Effector memory CD4-positive, alpha-beta T cell (primary cell): ENCODE measurements around the gene WBP1L.

Experiments
- DNase-seq, 3 donors: peaks; one replicate each; pipeline ENCODE4 v3.0.0-alpha.2; 2020
- H3K27ac ChIP-seq: 2 replicates; pipeline ENCODE4 v1.7.0; 2013; ENCODE audit warnings: mild to moderate bottlenecking, low read length, moderate library complexity; ENCODE audit not compliant: insufficient read depth, poor library complexity, severe bottlenecking
- H3K27me3 ChIP-seq: replicated peaks from 2 replicates; pipeline ENCODE4 v1.7.0; 2013; ENCODE audit warnings: mild to moderate bottlenecking, low read length; ENCODE audit not compliant: insufficient read depth, control insufficient read depth, poor library complexity, severe bottlenecking
- H3K36me3 ChIP-seq: 2 replicates; pipeline ENCODE4 v1.7.0; 2013; ENCODE audit warnings: mild to moderate bottlenecking, low read length, moderate library complexity; ENCODE audit not compliant: control insufficient read depth, insufficient read depth
- H3K4me1 ChIP-seq: 2 replicates; pipeline ENCODE4 v1.7.0; 2013; ENCODE audit warnings: low read length, mild to moderate bottlenecking; ENCODE audit not compliant: control insufficient read depth, insufficient read depth, poor library complexity, severe bottlenecking
- H3K4me3 ChIP-seq: 2 replicates; pipeline ENCODE4 v1.7.0; 2013; ENCODE audit warnings: low read length, low read depth, mild to moderate bottlenecking; ENCODE audit not compliant: insufficient read depth, poor library complexity, severe bottlenecking
- H3K9me3 ChIP-seq: 2 replicates; pipeline ENCODE4 v1.7.0; 2013; ENCODE audit warnings: mild to moderate bottlenecking, low read length, moderate library complexity; ENCODE audit not compliant: control insufficient read depth

The WBP1L gene

DNA sequence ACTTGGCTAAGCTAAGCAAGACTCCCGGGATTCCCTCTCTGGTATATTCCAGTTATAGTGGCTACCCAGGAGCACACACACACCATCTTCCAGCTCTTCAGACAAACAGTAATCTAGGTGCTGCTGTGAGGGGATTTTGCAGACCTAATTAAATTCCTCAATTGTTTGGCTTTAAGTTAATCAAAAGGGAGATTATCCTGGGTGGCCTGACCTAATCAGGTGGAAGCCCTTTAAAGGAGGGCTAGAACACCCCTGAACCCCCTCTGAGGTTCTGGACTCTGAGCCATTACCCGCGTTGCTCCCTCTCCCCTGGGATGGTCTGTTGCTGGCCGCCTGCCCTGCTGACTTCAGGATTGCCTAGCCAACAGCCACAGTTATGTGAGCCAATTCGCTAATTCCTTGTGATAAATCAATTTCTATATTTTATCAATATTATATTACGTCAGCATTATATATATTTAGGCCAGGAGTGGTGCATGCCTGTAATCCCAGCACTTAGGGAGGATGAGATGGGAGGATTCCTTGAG, 22.9 kb upstream of the WBP1L start:
- H3K4me3 ChIP-seq: no peak overlapping the region
- no peak for DNase-seq
- H3K27ac ChIP-seq: no peak overlapping the region
- no peaks in the 10 kb centered on the region for H3K36me3 ChIP-seq
- H3K4me1 ChIP-seq: no peaks in the 10 kb centered on the region
- H3K9me3 ChIP-seq: no peaks in the 10 kb centered on the region
- no peaks in the 10 kb centered on the region for H3K27me3 ChIP-seq

DNA sequence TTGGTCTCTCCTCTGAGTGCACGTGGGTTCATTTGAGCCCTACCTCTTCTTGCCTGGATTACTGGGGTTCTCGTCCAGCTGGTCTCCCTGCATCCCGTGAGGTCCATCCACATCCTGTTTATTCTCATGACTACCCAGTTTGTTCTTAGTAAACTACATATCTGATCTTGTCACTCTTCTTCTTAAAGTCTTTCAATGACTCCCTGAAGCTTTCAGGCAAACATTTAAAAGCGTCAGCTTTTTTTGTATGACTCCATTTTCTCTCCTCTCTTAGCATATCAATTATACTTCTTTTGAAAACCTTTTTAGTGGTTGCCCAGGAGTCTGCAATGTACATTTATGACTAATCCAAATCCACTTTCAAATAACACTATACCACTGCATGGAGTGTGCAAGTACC, 21.8 kb upstream of the WBP1L start:
- DNase-seq: no peak
- Histone ChIP-seq H3K27me3 (no peaks in the 10 kb centered on the region), H3K4me3 (no peak overlapping the region), H3K4me1 (no peaks in the 10 kb centered on the region), H3K36me3 (peaks cover 6% of the 10 kb centered on the region), H3K27ac (no peak overlapping the region), H3K9me3 (no peaks in the 10 kb centered on the region)

DNA sequence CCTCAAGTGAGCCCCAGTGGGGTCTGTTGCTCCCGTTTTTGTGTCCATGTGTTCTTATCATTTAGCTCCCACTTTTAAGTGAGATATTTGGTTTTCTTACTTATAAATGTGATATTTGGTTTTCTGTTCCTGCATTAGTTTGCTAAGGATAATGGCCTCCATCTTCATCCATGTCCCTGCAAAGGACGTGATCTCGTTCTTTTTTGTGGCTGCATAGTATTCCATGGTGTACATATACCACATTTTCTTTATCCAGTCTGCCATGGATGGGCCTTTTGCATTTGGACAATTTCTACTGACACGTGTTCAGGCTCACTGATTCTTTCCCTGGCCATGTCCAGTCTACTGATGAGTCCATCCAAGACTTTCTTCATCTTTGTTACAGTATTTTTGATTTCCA, 19.8 kb upstream of the WBP1L start:
- H3K4me3 ChIP-seq: no peak overlapping the region

DNA sequence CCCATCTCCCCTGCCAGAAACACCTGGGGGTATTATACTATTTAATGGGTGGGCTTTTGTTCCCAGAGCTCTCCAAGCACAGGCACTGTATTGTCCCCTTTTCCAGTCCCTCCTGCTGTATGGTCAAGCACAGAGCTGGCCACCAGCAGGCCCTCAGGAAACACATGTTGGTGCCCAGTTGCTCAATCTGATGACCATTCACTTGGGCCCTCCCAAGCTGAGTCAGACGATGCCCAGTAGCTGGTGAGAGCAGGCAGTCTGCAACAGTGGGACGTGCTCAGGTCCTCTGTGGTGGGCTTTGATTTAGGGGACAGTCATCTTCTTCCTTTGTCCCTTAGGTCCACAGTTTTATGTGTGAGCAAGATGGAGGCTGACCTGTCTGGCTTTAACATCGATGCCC, 17.5 kb upstream of the WBP1L start:
- Histone ChIP-seq H3K27me3 (no peaks in the 10 kb centered on the region), H3K27ac (no peak overlapping the region), H3K36me3 (peaks cover 25% of the 10 kb centered on the region), H3K4me1 (no peaks in the 10 kb centered on the region), H3K4me3 (no peak overlapping the region), H3K9me3 (no peaks in the 10 kb centered on the region)
- no peak for DNase-seq

More for the DNA sequence above, 19.8 kb upstream of the WBP1L start:
- DNase-seq: no peak
- no peak overlapping the region for H3K27ac ChIP-seq
- H3K9me3 ChIP-seq: no peaks in the 10 kb centered on the region
- H3K27me3 ChIP-seq: no peaks in the 10 kb centered on the region
- H3K4me1 ChIP-seq: no peaks in the 10 kb centered on the region
- H3K36me3 ChIP-seq: peaks cover 21% of the 10 kb centered on the region

DNA sequence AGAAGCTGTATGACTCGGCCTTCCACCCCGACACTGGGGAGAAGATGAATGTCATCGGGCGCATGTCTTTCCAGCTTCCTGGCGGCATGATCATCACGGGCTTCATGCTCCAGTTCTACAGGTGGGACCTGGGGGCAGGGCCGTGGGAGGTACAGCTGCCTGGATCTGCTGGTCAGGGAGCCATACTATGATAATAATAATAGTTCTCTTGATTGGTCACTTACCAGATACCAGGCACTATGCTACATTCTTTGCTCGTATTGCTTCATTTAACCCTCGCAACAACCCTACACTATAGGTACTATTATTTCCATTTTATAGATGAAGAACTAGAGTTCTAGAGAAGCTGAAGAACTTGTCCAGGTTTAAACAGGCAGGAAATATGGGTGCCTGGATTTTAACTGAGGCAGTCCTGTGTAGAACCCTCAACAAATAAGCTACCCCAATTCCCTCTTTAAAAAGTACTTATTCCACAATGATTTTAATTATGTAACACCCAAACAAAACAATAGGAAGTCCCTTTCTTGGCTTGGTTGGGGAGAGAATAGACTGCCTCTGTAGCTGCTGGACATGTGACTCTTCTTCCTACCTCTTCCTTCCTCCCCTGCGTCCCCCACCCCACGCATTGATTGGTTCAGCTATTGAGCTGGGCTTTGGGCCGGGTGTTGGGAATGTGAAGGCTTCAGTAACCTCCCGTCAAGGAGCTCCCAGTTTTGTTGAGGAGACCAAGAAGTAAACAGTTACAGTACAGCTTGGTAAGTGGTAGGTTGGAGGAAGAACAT, 16.5 kb upstream of the WBP1L start:
- Histone ChIP-seq H3K36me3 (peaks cover 29% of the 10 kb centered on the region), H3K27me3 (no peaks in the 10 kb centered on the region), H3K27ac (no peak overlapping the region), H3K4me1 (no peaks in the 10 kb centered on the region), H3K9me3 (no peaks in the 10 kb centered on the region), H3K4me3 (no peak overlapping the region)
- DNase-seq: no peak

DNA sequence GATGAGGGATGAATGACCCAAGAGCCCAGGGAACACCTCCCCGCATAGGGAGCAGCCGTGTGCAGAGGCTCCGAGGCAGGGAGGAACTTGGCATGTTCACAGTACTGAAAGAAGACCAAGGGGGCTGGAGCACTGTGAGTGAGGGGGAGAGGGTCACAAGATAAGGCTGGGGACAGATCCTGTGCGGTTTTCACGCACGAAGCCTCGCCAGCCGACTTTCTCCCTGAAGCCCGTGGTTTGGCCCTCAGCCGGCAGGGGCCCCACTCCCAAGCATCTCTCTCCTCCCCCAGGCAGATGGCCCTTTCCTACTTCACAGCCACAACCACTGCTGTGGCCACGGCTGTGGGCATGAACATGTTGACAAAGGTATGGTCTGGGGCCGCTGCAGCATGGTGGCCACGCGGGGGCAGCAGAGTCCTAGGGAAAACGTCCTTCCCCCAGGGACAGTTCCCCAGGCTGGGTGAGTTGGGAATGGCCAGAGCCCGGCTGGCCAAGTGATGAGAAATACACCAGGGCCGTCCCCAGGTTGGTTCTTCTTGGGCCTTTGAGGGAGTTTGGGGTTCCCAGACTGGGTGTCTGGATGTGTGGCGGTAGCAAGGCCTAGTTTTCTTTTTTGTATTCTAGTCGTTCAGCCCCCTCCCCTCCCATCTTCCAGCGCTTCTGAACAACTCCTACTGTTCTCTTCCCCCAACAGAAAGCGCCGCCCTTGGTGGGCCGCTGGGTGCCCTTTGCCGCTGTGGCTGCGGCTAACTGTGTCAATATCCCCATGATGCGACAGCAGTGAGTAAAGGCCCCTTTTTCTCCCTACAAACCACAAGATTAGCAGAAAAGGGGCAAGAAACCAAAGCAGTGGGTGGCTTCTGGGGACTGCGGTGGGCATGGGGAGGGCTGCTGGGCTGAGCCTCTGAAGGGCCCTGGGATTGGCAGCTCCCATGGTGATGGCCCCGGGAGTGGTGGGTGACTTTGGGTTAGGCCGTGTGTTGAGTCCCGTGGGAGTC, 14.4 kb upstream of the WBP1L start:
- peaks cover 39% of the 10 kb centered on the region for H3K36me3 ChIP-seq
- H3K4me3 ChIP-seq: no peak overlapping the region
- H3K9me3 ChIP-seq: no peaks in the 10 kb centered on the region
- DNase-seq: peak in 1 of 3 donors; percentile 8
- no peaks in the 10 kb centered on the region for H3K4me1 ChIP-seq
- H3K27me3 ChIP-seq: no peaks in the 10 kb centered on the region
- no peak overlapping the region for H3K27ac ChIP-seq

DNA sequence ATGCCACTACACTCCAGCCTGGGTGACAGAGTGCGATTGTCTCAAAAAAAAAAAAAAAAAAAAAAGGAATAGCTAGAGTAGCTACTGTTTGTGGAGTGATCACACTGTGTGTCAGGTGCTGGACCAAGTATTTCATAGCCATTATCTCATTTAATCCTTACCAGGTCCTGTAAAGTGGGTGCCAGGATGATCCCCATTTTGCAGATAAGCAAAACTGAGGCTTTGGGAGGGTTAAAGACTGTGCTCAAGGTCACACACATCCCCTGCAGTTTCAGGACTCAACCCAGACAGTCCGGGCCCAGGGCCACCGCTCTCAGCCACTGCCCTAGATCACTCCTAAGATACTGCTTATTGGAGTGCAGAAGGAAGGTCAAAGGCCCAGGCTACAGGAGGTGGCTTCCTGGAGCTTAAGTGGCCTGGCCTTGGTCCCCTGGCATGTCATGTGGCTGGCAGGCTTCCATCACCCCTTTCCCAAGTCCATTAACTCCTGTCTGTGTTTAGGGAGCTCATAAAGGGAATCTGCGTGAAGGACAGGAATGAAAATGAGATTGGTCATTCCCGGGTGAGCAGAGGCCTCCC, 12.4 kb upstream of the WBP1L start:
- Histone ChIP-seq H3K4me3 (no peak overlapping the region), H3K27ac (no peak overlapping the region), H3K36me3 (peaks cover 43% of the 10 kb centered on the region), H3K4me1 (no peaks in the 10 kb centered on the region), H3K9me3 (no peaks in the 10 kb centered on the region), H3K27me3 (no peaks in the 10 kb centered on the region)
- no peak for DNase-seq

DNA sequence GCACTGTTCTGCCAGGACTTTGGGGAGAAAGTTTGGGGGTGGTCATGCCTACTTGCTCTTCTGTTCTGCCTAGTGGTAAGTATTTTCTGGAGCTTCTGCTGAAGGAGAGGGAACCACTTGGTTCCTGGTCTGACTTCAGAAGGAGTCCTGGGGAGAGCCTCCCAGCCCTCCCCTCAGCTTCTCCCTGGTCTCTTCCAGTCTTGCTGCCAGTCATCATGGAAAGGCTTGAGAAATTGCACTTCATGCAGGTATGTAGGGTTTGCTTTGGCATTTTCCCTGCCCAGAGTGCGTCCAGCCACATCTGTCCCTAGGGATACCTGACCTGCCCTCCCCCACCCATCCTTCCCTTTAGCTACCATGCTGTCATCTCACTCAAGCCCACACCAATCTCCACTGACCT, 11.1 kb upstream of the WBP1L start:
- Histone ChIP-seq H3K36me3 (peaks cover 33% of the 10 kb centered on the region), H3K9me3 (no peaks in the 10 kb centered on the region), H3K4me1 (no peaks in the 10 kb centered on the region), H3K27ac (no peak overlapping the region), H3K4me3 (no peak overlapping the region), H3K27me3 (no peaks in the 10 kb centered on the region)
- no peak for DNase-seq

DNA sequence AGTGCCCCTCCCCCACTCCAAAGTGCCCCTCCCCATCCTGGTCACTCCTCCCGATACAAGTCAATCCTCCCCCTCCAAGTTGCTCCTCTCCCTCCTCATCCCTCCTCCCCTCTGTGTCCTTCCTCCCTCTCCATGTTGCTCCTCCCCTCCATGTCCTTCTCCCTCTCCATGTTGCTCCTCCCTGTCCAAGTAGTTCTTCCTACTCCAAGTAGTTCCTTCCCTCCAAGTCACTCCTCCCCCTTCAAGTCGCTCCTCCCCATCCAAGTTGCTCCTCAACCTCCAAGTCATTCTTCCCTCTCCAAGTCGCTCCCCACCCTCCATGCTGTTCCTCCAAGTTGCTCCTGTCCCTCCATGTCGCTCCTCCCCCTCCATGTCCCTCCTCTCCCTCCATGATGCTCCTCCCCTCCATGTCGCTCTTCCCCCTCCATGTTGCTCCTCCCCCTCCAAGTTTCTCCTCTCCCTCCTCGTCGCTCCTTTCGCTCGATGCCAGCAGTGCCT, 8.6 kb upstream of the WBP1L start:
- no peak for DNase-seq
- H3K4me3 ChIP-seq: no peak overlapping the region
- H3K36me3 ChIP-seq: peaks cover 23% of the 10 kb centered on the region
- H3K9me3 ChIP-seq: no peaks in the 10 kb centered on the region
- H3K27ac ChIP-seq: no peak overlapping the region
- H3K27me3 ChIP-seq: no peaks in the 10 kb centered on the region
- no peaks in the 10 kb centered on the region for H3K4me1 ChIP-seq
